Heart right ventricle (tissue), 16 donors: Measurements from ENCODE around the gene KRT28. TPM values are rescaled to one million over a fixed set of nuclear protein-coding genes. Genes with fewer than 3 reads are reported as not detected.

Experiments
- ATAC-seq, 8 donors: fragments of 200-7000 bp; cut with Tn5 transposase; one replicate each; pipeline ENCODE4 v1.9.1; 2020; ENCODE audit warnings: mild to moderate bottlenecking in 8 of 8, moderate library complexity in 8 of 8, moderate number of reproducible peaks in 1 of 8
- DNase-seq, 2 donors: peaks; one replicate each; pipeline ENCODE4 v3.0.0-alpha.2; 2020
- H3K27ac ChIP-seq, 10 donors: fragments of 200-600 bp; sonication (generic) in 2 of 10; one replicate each; pipeline versions ENCODE4 v1.5.0 to v1.8.0; 2020 to 2022; ENCODE audit warnings: mild to moderate bottlenecking in 3 of 10
- H3K27me3 ChIP-seq, 7 donors: fragments of 200-600 bp; one replicate each; pipeline ENCODE4 v1.8.0; 2021 to 2022; ENCODE audit warnings: mild to moderate bottlenecking in 2 of 7
- H3K36me3 ChIP-seq, 9 donors: fragments of 200-600 bp; sonication (generic) in 1 of 9; one replicate each; pipeline versions ENCODE4 v1.5.0 to v1.8.0; 2020 to 2022; ENCODE audit warnings: mild to moderate bottlenecking in 2 of 9
- H3K4me1 ChIP-seq, 9 donors: fragments of 200-600 bp; sonication (generic) in 1 of 9; one replicate each; pipeline versions ENCODE4 v1.5.0 to v1.8.0; 2020 to 2022; ENCODE audit warnings: mild to moderate bottlenecking in 4 of 9
- H3K4me3 ChIP-seq, 10 donors: fragments of 200-600 bp; sonication (generic) in 2 of 10; one replicate each; pipeline versions ENCODE4 v1.5.0 to v1.8.0; 2020 to 2022; ENCODE audit warnings: mild to moderate bottlenecking in 7 of 10, moderate library complexity in 2 of 10
- H3K9me3 ChIP-seq, 11 donors: fragments of 200-600 bp in 10 of 11; sonication (generic) in 2 of 11; one replicate each; pipeline versions ENCODE4 v1.5.0 to v1.8.0; 2013 to 2022; ENCODE audit warnings: mild to moderate bottlenecking in 2 of 11, control low read depth in 1 of 11, moderate library complexity in 1 of 11
- CTCF ChIP-seq, 9 donors: fragments of 200-600 bp; sonication (generic) in 2 of 9; IDR thresholded peaks; one replicate each; pipeline versions ENCODE4 v1.5.0 to v1.8.0; 2021 to 2022; ENCODE audit warnings: antibody characterized with exemption in 9 of 9, mild to moderate bottlenecking in 5 of 9, moderate library complexity in 1 of 9
- WGBS, 2 donors: extraction: QIAGEN DNeasy Blood & Tissue Kit; methylation state at CpG; one replicate each; pipeline ENCODE4 v1.1.7; 2013; ENCODE audit warnings: inconsistent platforms in 1 of 2; 5-methylcytosine and 5-hydroxymethylcytosine counted together
- intact Hi-C, 10 donors: fragments of 100-400 bp; cut with DNase I; formaldehyde crosslinking; loops; one replicate each; pipeline versions ENCODE4 v1.11.1 to v1.14.2; 2022
- polyA plus RNA-seq, 2 donors: library from polyadenylated mRNA; stranded (reverse); fragments of 200-250 nt; gene quantifications; one replicate each; pipeline ENCODE4 v1.2.3, GENCODE V29; 2013
- total RNA-seq, 10 donors: library from RNA; stranded (reverse); fragmentation: NEBNext Ultra II Directional in 3 of 10; extraction: Animal tissue kit (Norgen Biotek cat#: 25700) in 3 of 10; gene quantifications; one replicate each; pipeline versions ENCODE4 v1.2.1 to v1.2.4, GENCODE V29; 2021 to 2023
- donor health status: Arrhythmogenic right ventricular cardiomyopathy.
- donor health status: ischemic (EF 13 %, LVEDD 7.1; RV severe dilation, severe dysfunction).
- donor health status: healthy with polysubstance abuse.
- donor health status: DM: no; HTN: yes; CAD: no.
- donor health status: DM: no; HTN: no; CAD: no.
- donor health status: ischemic (EF 25% LVEDD 6.9; RV normal size, moderate dysfunction).
- donor health status: ischemic (EF 25% LVEDD 5.7; RV mildly dilated, moderate dysfunction).
- donor health status: healthy.
- donor health status: DM: yes; HTN: yes; CAD: no.
- donor health status: Ischemic cardiomyopathy.
- donor health status: ischemic (EF 35%, LVEDD 5.7; RV mildly dilated, moderate dysfunction).
- donor health status: nonischemic (EF 11% LVEDD 7.7; RV severe dilation, severe dysfunction).
- donor health status: DM: yes; HTN: yes; CAD: no.
- donor health status: PGD.
- donor health status: ischemic (EF 29% LVEDD 5.4; RV normal size, mild dysfunction).
- donor health status: nonischemic (EF 23%, LVEDD 6.1; RV moderate dilation, normal function).

Gene KRT28
- total and polyA plus RNA-seq, 12 donors = not detected

GRCh38 chr17:40843242-40843641, 43.5 kb upstream of the KRT28 start:
- no peak for TF ChIP-seq CTCF (IDR thresholded peaks at IDR 0.05)
- H3K27me3 ChIP-seq = peaks cover 0 to 9% (median 0%) of the 10 kb centered on the region in 7 donors
- intact Hi-C loops = no loop called here
- no peaks in the 10 kb centered on the region for H3K9me3 ChIP-seq
- no peaks in the 10 kb centered on the region for H3K4me1 ChIP-seq
- no peak for DNase-seq
- no peak overlapping the region for H3K27ac ChIP-seq
- no peak overlapping the region for H3K4me3 ChIP-seq
- 50 to 54% methylated on average over 3 of the region's 3 CpGs for WGBS, 2 donors
- ATAC-seq = no peak
- H3K36me3 ChIP-seq = no peaks in the 10 kb centered on the region

- H3K4me1 ChIP-seq = no peaks in the 10 kb centered on the region
- H3K27ac ChIP-seq = no peak overlapping the region
- 76 to 79% methylated on average over 3 of the region's 3 CpGs for WGBS, 2 donors
- intact Hi-C loops = no loop called here
- H3K27me3 ChIP-seq = peaks cover 0 to 7% (median 0%) of the 10 kb centered on the region in 7 donors
- ATAC-seq (no peak), DNase-seq (no peak)
- no peaks in the 10 kb centered on the region for H3K9me3 ChIP-seq
- TF ChIP-seq CTCF (IDR thresholded peaks at IDR 0.05) = no peak
- H3K4me3 ChIP-seq = no peak overlapping the region
- H3K36me3 ChIP-seq = peaks cover 0 to 4% (median 0%) of the 10 kb centered on the region in 9 donors
These were observed 41.5 kb upstream of the KRT28 start for GRCh38 chr17:40841246-40841645.

- no peak for TF ChIP-seq CTCF (IDR thresholded peaks at IDR 0.05)
- Histone ChIP-seq H3K27me3 (no peaks in the 10 kb centered on the region), H3K4me3 (no peak overlapping the region), H3K9me3 (no peaks in the 10 kb centered on the region), H3K4me1 (no peaks in the 10 kb centered on the region), H3K27ac (no peak overlapping the region), H3K36me3 (peaks cover 0 to 24% (median 0%) of the 10 kb centered on the region in 9 donors)
- WGBS, 2 donors = 71 to 79% methylated on average over 3 of the region's 3 CpGs
- DNase-seq = no peak
- ATAC-seq = no peak
- intact Hi-C loops = no loop called here
These were observed 39.4 kb upstream of the KRT28 start for GRCh38 chr17:40839194-40839593.

GRCh38 chr17:40836020-40836419, 36.3 kb upstream of the KRT28 start:
- no peaks in the 10 kb centered on the region for H3K9me3 ChIP-seq
- intact Hi-C loops = no loop called here
- H3K36me3 ChIP-seq = peaks cover 0 to 30% (median 0%) of the 10 kb centered on the region in 9 donors
- no peak overlapping the region for H3K27ac ChIP-seq
- DNase-seq = no peak
- no peak for TF ChIP-seq CTCF (IDR thresholded peaks at IDR 0.05)
- no peak for ATAC-seq
- no peaks in the 10 kb centered on the region for H3K27me3 ChIP-seq
- H3K4me1 ChIP-seq = peaks cover 0 to 15% (median 0%) of the 10 kb centered on the region in 9 donors
- WGBS, 2 donors = 97 to 98% methylated on average over 4 of the region's 4 CpGs
- no peak overlapping the region for H3K4me3 ChIP-seq
